Measurements from ENCODE around the gene BAZ1A. TPM values are rescaled to one million over a fixed set of nuclear protein-coding genes. Genes with fewer than 3 reads are reported as not detected.

Gene BAZ1A
- total and polyA plus RNA-seq, 9 of the 15 experiments (the other 6 are each of a cell fraction or from before 2014, with no cell fraction given) = 22.0 to 71.2 (median 39.1) TPM

DNA sequence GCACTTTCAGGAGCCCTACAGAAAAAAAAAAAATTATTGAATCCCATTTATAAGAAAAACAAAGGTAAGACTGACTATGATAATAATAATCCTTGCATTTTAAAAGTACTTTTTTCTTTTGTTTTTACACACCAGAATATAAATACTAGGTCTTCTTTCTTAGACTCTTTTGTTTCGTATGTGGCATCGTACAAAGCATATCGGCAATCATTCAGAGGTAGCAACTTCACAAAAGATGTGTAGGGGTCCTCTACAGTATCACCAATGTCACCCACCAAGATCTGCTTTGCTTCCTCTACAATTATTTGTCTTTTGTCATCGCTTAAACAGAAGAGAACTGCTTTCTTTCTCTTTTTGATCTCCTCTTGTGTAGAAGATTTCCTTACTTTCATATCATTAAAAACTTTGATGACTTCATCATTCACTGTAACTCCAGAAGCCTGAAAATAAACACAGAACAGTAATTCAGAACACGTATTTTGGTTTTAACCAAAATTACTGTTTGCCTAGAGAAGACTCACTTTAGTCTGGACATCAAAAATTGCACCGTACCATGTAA lies 162.0 kb downstream of the BAZ1A start:
- peaks cover 21% of the 10 kb centered on the region for H3K79me2 ChIP-seq (ENCODE audit: control insufficient read depth, insufficient read depth, low read length)
- FAIRE-seq (peak; percentile 6), ATAC-seq (no peak), DNase-seq (ENCODE audit: extremely low read depth in 1 of 4, low spot score in 3 of 4) (peak in 2 of 4 experiments; percentile 29 to 31)
- intact Hi-C loops (cut with micrococcal nuclease) (no loop called here), in situ Hi-C loops (cut with MboI) (no loop called here)
- peak overlapping the region; percentile 89 for H2AFZ ChIP-seq (ENCODE audit: low read depth, low read length)
- H3K4me2 ChIP-seq (ENCODE audit: insufficient read depth, low read length) = peak overlapping the region; percentile 85
- WGBS (ENCODE audit: insufficient coverage, low coverage, missing lambda C conversion rate) = 43% methylated on average over 6 of the region's 6 CpGs
- peak overlapping the region in 1 of 2 experiments; percentile 84; a peak in 3 of 4 replicates for H3K9ac ChIP-seq (ENCODE audit: insufficient read depth in 1 of 2, low read depth in 2 of 2, low read length in 2 of 2)
- H4K20me1 ChIP-seq (replicated peaks; ENCODE audit: control insufficient read depth, insufficient read depth, low read length) = no peaks in the 10 kb centered on the region
- H3K9me1 ChIP-seq (ENCODE audit: control insufficient read depth, insufficient read depth, low read length) = no peaks in the 10 kb centered on the region
- no peaks in the 10 kb centered on the region for H3K9me3 ChIP-seq (replicated peaks; ENCODE audit: control insufficient read depth, insufficient read depth, low read depth, low read length)
- no peaks in the 10 kb centered on the region for H3K27me3 ChIP-seq (ENCODE audit: control insufficient read depth in 2 of 2, insufficient read depth in 2 of 2, low read length in 2 of 2)
- peak overlapping the region; percentile 86 for H3K27ac ChIP-seq (ENCODE audit: extremely low read depth, low read depth, low read length)
- POLR2A ChIA-PET = interaction anchor here (0.8 to 1.3 kb wide), 2 partner anchors 38 to 57 kb away, joined by 4 read pairs; no protein-coding TSS in a partner anchor
- no TSS peak for BruUV-seq (replicated peaks)
- H3K4me3 ChIP-seq = peak overlapping the region; percentile 89
- peaks cover 15% of the 10 kb centered on the region for H3K36me3 ChIP-seq (ENCODE audit: control insufficient read depth, insufficient read depth, low read length)
- CTCF ChIA-PET (ENCODE audit: low intra/inter-chr PET ratio) = interaction anchor here (0.7 kb wide), 1 partner anchor 709 kb away, joined by 3 read pairs; no protein-coding TSS in a partner anchor
- H3K4me1 ChIP-seq (replicated peaks in 1 of 2; ENCODE audit: control insufficient read depth in 2 of 2, insufficient read depth in 2 of 2, low read length in 2 of 2) = peaks cover 5 to 19% of the 10 kb centered on the region in 2 experiments; a peak in 4 of 5 replicates
- no peak for TF ChIP-seq U2AF2 (optimal IDR thresholded peaks at IDR 0.05; ENCODE audit: low read depth, low read length)
- TF ChIP-seq RNF2 (IDR thresholded peaks at IDR 0.05) = no peak
- TF ChIP-seq L3MBTL2 (IDR thresholded peaks at IDR 0.05) = no peak
- TF ChIP-seq TFE3 (CRISPR knock-in tag; IDR thresholded peaks at IDR 0.05) = no peak
- no peak for TF ChIP-seq ZNF12 (CRISPR knock-in tag; IDR thresholded peaks at IDR 0.05)
- TF ChIP-seq, protein P1, sequence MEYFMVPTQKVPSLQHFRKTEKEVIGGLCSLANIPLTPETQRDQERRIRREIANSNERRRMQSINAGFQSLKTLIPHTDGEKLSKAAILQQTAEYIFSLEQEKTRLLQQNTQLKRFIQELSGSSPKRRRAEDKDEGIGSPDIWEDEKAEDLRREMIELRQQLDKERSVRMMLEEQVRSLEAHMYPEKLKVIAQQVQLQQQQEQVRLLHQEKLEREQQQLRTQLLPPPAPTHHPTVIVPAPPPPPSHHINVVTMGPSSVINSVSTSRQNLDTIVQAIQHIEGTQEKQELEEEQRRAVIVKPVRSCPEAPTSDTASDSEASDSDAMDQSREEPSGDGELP (CRISPR knock-in tag; IDR thresholded peaks at IDR 0.05; ENCODE audit: borderline replicate concordance) = no peak
- TF ChIP-seq PREB (CRISPR knock-in tag; IDR thresholded peaks at IDR 0.05) = no peak
- TF ChIP-seq HCFC1 (IDR thresholded peaks at IDR 0.05; ENCODE audit: low read depth, low read length) = no peak
- TF ChIP-seq C11orf30 (IDR thresholded peaks at IDR 0.05; ENCODE audit: low read depth) = no peak
- no peak for TF ChIP-seq ZFP30 (CRISPR knock-in tag; IDR thresholded peaks at IDR 0.05; ENCODE audit: borderline replicate concordance)
- no peak for TF ChIP-seq XRCC3 (IDR thresholded peaks at IDR 0.05)
- TF ChIP-seq, protein P2, sequence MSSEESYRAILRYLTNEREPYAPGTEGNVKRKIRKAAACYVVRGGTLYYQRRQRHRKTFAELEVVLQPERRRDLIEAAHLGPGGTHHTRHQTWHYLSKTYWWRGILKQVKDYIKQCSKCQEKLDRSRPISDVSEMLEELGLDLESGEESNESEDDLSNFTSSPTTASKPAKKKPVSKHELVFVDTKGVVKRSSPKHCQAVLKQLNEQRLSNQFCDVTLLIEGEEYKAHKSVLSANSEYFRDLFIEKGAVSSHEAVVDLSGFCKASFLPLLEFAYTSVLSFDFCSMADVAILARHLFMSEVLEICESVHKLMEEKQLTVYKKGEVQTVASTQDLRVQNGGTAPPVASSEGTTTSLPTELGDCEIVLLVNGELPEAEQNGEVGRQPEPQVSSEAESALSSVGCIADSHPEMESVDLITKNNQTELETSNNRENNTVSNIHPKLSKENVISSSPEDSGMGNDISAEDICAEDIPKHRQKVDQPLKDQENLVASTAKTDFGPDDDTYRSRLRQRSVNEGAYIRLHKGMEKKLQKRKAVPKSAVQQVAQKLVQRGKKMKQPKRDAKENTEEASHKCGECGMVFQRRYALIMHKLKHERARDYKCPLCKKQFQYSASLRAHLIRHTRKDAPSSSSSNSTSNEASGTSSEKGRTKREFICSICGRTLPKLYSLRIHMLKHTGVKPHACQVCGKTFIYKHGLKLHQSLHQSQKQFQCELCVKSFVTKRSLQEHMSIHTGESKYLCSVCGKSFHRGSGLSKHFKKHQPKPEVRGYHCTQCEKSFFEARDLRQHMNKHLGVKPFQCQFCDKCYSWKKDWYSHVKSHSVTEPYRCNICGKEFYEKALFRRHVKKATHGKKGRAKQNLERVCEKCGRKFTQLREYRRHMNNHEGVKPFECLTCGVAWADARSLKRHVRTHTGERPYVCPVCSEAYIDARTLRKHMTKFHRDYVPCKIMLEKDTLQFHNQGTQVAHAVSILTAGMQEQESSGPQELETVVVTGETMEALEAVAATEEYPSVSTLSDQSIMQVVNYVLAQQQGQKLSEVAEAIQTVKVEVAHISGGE (CRISPR knock-in tag; IDR thresholded peaks at IDR 0.05) = no peak
- TF ChIP-seq KLF1 (tag; IDR thresholded peaks at IDR 0.05) = no peak
- TF ChIP-seq CSDE1 (IDR thresholded peaks at IDR 0.05) = no peak
- no peak for TF ChIP-seq ZNF253 (CRISPR knock-in tag; conservative IDR thresholded peaks at IDR 0.05)
- TF ChIP-seq ARNT (IDR thresholded peaks at IDR 0.05) = no peak
